Activated CD8-positive, alpha-beta memory T cell treated with anti-CD3 and anti-CD28 coated beads for 1 hour (primary cell): ENCODE measurements around the gene WLS.
"Not testable (repeated sequence)": the region's sequence is repeated elsewhere in the genome, so short reads cannot be mapped to it uniquely, and the experiment has no call there.

Experiments used
- DNase-seq, 2 donors: peaks; one replicate each; pipeline ENCODE4 v3.0.0-alpha.2; 2020; ENCODE audit warnings: low read depth in 1 of 2; ENCODE audit errors: extremely low read depth in 1 of 2

The WLS gene

DNA sequence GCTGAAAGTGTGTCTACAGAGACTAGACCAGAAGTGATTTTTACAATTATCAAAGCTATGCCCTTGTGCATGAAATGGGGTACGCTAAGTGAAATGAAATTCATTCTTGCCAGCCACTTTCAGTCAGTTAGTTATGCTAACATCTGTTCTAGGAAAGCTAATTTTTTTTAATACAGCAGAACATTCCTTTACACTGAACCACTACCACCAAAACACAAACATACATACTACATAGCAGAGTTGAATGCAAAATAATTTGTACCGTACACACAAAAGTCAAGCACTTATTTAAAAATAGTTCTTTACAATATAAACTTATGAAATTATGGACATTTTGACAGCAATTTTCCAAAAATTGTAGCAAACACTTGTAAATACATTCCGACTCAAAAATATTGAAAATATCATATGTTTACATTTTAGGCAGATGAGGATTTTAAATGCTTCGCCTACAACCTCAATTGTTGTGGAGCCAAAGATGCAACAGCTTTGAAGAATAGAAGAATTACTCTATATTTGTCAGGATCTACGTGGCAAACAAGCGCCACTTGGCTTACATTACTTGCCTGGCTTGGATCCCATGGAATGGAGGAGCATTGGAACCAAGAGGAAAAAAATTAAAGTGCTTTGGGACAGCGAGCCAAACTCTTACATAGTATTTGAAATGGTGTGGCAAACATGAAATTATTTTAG, 30.6 kb downstream of the WLS start:
- DNase-seq = no peak

- DNase-seq = no peak
These were observed 32.7 kb downstream of the WLS start for GRCh38 chr1:68199603-68200002.

DNA sequence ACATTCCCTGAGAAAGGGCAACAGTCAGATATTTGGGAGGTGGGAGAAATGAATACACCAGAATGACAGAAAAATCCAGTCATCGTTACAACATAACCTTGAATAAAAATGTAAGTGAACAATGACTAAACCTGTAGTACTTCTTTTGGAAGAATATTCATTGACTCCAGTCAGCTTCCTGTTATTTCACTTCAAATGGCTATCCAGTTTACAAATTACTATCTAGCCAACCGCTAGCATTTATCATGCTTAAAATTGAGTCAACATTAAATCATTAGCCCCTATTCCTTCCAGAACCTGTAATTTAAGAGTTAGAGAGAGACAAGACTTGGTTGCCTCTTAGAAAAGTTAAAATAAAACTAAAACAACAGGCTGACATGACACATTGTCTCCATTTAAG, 33.6 kb downstream of the WLS start:
- DNase-seq = no peak

GRCh38 chr1:68197891-68198290, 34.4 kb downstream of the WLS start:
- DNase-seq = no peak

DNA sequence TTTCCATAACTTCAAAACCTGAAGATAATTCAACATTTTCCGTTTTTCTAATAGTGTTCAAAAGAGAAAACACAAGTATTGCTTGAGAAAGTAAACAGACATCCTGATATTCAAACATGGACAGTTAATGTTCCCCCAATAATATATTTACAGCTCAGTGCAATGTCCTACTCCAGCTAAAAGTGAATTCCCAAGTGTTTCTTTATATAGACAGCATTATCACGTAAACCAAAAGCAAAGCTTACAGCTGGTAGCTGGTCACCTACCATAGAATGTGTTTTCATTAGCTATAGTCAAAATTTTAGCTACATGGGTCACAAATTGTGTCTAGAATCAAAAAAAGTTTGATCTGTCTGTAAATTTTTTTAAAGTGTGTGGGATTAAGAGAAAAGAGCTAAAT, 34.9 kb downstream of the WLS start:
- no peak for DNase-seq

GRCh38 chr1:68196676-68197075, 35.6 kb downstream of the WLS start:
- DNase-seq = no peak

DNA sequence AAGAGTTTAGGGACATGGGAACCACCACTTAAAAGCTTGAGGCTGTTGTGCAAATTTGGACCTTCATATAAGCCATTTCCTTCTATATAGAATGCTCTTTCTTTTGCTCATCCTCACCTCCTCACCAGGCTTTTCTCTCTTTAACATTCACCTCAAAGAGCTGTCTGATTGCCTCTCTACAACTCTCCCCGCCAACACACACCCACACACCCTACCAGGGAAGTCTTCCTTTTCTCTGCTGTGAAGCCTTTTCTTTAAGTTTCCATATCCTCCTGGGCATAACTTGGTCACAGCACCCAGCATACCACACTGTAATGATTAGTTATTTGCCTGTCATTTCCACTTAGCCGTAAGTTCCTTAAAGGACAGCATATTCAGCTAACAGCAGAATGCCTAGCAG, 40.6 kb downstream of the WLS start:
- no peak for DNase-seq

- DNase-seq = no peak
These were observed 43.5 kb downstream of the WLS start for GRCh38 chr1:68188644-68189340.

DNA sequence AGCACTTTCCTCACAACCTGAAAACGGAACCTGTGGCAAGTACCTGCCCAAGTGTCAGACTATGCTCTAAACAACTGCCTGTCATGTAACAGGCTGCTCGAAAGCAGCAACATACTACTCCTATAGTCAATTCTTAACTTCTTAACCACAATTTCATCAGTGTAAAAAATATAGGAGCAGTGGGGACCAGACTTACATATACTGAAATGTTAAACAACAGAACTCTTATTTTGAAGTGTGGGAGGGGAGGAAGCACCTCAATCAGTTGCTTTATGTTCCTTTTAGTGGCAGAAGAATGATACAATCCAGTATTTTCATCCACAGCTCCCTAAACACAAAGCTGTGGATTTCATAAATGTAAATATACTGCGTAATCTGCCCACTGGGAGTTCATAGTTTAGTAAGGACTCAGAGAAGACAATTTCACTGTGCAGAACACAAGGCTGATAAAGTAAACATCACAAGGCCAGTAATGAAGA, 44.2 kb downstream of the WLS start:
- DNase-seq = no peak

DNA sequence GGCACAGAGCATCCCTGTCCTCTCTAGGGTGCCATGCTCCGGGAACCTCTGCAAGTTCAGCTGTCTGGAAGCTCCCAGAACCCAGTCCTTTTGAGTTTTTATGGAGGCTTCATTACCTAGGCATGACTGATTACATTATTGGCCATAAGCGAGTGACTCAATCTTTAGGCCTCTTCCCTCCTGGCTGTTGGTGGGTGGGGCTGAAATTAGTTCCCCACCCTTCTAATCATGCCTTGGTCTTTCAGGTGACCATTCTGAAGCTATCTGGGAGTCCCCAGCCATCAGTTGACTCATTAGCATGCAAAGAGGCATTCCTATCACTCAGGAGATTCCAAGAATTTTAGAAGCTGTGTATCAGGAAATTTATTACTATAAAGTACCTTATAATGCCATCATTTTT, 46.6 kb downstream of the WLS start:
- no peak for DNase-seq

- no peak for DNase-seq
These were observed 48.4 kb downstream of the WLS start for GRCh38 chr1:68183895-68184294.

DNA sequence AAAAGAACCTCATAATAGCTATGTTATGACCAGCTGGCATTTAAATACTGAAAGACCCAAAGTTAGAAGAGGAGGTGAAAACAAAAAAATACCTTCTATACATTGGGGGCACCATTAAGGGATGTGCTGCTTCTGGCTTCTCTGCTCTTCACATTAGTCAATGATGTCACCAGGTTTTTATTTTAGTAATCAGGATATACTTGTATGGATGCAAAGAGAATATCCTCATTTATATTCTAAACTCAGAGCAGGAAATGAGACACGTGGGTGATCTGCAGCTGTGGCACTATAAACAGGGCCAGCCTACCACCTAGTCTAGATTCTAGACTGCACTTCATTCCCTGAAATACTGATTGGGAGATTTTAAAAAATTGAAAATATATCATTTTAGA, 51.2 kb downstream of the WLS start:
- DNase-seq = no peak

GRCh38 chr1:68180441-68181164, 51.7 kb downstream of the WLS start:
- no peak for DNase-seq

DNA sequence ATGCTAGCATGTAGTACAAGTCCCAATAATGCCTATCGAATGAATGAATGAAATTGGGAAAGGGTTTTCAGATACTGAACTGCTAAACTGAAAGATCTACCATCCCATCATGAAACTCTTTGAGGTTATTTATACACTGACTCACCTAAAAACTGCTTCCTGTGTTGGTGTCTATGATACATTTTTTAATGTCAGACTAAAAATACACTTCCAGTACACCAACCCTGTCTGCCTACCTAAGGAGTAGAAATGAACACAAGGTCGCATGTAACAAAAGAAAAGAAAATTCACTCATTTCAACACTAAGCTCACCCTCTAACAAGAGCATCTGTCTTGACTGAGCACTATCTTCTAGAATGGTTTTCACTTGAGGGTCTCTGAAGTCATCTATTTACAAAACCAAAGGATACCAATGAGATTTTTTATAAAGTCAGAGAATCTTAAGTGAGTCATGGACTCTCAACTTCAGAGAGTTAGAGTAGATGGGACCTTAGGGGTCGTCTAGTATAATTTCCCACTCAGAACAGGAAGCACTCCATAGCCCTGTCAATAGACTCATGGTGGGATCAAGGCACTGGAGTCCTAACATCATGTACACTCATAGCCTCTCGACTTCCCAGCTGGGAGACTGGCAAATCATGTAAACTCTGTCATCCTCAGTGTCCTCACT, 53.4 kb downstream of the WLS start:
- DNase-seq = no peak

GRCh38 chr1:68175621-68176398, 56.5 kb downstream of the WLS start:
- no peak for DNase-seq

GRCh38 chr1:68174738-68175113, 57.6 kb downstream of the WLS start:
- DNase-seq = no peak

- DNase-seq = no peak
These were observed 58.2 kb downstream of the WLS start for GRCh38 chr1:68173936-68174737.

- DNase-seq = no peak
These were observed 58.9 kb downstream of the WLS start for GRCh38 chr1:68173283-68173935.

DNA sequence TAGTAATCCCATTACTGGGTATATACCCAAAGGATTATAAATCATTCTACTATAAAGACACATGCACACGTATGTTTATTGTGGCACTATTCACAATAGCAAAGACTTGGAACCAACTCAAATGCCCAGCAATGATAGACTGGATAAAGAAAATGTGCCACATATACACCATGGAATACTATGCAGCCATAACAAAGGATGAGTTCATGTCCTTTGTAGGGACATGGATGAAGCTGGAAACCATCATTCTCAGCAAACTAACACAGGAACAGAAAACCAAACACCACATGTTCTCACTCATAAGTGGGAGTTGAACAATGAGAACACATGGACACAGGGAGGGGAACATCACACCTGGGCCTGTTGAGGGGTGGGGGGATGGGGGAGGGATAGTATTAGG, 60.5 kb downstream of the WLS start:
- DNase-seq = not testable (repeated sequence)
